SU-DHL-6 (cell line): ENCODE results near the gene SETD2.

Experiments
- EZH2phosphoT487 ChIP-seq: fragments of 200-600 bp; sonication (generic), shearing (Covaris generic); conservative IDR thresholded peaks from 2 replicates; pipeline ENCODE4 v1.6.1; 2018; ENCODE audit warnings: mild to moderate bottlenecking, antibody characterized with exemption, low read length, moderate library complexity, mixed read lengths
- TF ChIP-seq, protein P1 (sequence below): fragments of 200-600 bp; sonication (generic); IDR thresholded peaks from one replicate; pipeline ENCODE4 v1.5.1; 2017; ENCODE audit warnings: antibody characterized with exemption, mild to moderate bottlenecking, low read length, moderate library complexity; ENCODE audit not compliant: insufficient read depth, poor library complexity, severe bottlenecking

- TF ChIP-seq, protein P1, sequence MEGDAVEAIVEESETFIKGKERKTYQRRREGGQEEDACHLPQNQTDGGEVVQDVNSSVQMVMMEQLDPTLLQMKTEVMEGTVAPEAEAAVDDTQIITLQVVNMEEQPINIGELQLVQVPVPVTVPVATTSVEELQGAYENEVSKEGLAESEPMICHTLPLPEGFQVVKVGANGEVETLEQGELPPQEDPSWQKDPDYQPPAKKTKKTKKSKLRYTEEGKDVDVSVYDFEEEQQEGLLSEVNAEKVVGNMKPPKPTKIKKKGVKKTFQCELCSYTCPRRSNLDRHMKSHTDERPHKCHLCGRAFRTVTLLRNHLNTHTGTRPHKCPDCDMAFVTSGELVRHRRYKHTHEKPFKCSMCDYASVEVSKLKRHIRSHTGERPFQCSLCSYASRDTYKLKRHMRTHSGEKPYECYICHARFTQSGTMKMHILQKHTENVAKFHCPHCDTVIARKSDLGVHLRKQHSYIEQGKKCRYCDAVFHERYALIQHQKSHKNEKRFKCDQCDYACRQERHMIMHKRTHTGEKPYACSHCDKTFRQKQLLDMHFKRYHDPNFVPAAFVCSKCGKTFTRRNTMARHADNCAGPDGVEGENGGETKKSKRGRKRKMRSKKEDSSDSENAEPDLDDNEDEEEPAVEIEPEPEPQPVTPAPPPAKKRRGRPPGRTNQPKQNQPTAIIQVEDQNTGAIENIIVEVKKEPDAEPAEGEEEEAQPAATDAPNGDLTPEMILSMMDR = no peak
- TF ChIP-seq EZH2phosphoT487 = no peak
These were observed 42.5 kb downstream of the SETD2 start for GRCh38 chr3:47121409-47121808.
